HG03565 (cell line): ENCODE results near the gene COX7A1.

Experiments used
- ATAC-seq: cut with Tn5 transposase; IDR thresholded peaks from one replicate; pipeline ENCODE4 v1.9.1; 2021; ENCODE audit warnings: mild to moderate bottlenecking, moderate library complexity; ENCODE audit not compliant: unreplicated experiment

COX7A1 gene

GRCh38 chr19:36113894-36114720 is 38.1 kb downstream of the COX7A1 start:
- no peak for ATAC-seq

- ATAC-seq: no peak
Observed at GRCh38 chr19:36113425-36113824, 38.8 kb downstream of the COX7A1 start.

- no peak for ATAC-seq
Observed at GRCh38 chr19:36112678-36113077, 39.6 kb downstream of the COX7A1 start.

- ATAC-seq: no peak
Observed at GRCh38 chr19:36111200-36111539, 41.1 kb downstream of the COX7A1 start.

GRCh38 chr19:36110487-36111199 is 41.6 kb downstream of the COX7A1 start, which contains the start of gene OVOL3:
Gene OVOL3, plus strand, starts transcription at chr19:36111143. Its CDS starts 60 bp downstream, at chr19:36111203.
- no peak for ATAC-seq

GRCh38 chr19:36108684-36109083 is 43.6 kb downstream of the COX7A1 start:
- no peak for ATAC-seq

GRCh38 chr19:36106991-36107390 is 45.3 kb downstream of the COX7A1 start:
- ATAC-seq: no peak

- no peak for ATAC-seq
Observed at GRCh38 chr19:36106441-36106840, 45.8 kb downstream of the COX7A1 start.

- ATAC-seq: no peak
Observed at GRCh38 chr19:36103842-36104552, 48.2 kb downstream of the COX7A1 start.

GRCh38 chr19:36103040-36103626 is 49.1 kb downstream of the COX7A1 start:
- ATAC-seq: no peak

- ATAC-seq: no peak
Observed at GRCh38 chr19:36101550-36102327, 50.5 kb downstream of the COX7A1 start.
